Measurements from ENCODE around the gene HOXA13.

DNA sequence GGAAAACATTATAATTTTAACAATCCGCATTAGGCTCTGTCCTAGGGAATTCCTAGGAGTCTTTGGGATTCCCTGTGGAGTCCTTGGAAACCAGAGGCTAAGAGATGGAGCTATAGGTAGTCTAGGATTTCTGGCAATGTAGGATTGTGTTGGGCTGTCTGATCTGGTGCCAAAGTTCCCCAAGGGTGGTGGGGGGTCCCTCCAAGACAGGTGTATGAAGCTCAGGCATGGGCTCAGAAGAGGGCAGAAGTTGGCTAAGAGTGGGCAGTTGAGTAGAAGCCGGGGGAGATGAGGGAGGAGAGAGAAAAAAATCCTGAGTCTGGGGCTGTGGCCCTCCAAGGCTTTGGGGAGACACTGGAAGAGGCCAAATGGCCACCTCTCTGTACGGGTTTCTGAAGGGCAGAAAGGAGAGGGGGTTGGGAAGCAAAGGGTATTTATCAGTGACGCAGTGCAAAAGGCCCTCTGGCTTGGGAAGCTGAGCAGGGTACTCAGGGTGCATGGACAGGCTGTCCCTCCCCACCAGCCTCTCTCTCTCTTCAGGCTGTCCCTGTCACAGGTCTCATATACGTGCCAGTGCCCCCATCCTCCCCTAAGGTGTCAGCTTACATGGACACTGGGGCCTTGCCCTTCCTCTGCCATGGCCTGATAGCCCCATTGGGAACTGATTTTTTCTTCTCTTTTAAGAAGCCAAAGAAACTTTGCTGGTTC lies 53.2 kb downstream of the HOXA13 start:
- TF ChIP-seq, protein P1, sequence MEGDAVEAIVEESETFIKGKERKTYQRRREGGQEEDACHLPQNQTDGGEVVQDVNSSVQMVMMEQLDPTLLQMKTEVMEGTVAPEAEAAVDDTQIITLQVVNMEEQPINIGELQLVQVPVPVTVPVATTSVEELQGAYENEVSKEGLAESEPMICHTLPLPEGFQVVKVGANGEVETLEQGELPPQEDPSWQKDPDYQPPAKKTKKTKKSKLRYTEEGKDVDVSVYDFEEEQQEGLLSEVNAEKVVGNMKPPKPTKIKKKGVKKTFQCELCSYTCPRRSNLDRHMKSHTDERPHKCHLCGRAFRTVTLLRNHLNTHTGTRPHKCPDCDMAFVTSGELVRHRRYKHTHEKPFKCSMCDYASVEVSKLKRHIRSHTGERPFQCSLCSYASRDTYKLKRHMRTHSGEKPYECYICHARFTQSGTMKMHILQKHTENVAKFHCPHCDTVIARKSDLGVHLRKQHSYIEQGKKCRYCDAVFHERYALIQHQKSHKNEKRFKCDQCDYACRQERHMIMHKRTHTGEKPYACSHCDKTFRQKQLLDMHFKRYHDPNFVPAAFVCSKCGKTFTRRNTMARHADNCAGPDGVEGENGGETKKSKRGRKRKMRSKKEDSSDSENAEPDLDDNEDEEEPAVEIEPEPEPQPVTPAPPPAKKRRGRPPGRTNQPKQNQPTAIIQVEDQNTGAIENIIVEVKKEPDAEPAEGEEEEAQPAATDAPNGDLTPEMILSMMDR (IDR thresholded peaks at IDR 0.05; ENCODE audit: poor library complexity, severe bottlenecking): no peak
- no peak for TF ChIP-seq RAD21 (conservative IDR thresholded peaks at IDR 0.05)
- TF ChIP-seq EZH2 (IDR thresholded peaks at IDR 0.05; ENCODE audit: borderline replicate concordance, insufficient read depth, low read length, poor library complexity, severe bottlenecking): no peak
- TF ChIP-seq SMC3 (conservative IDR thresholded peaks at IDR 0.05; ENCODE audit: poor library complexity): no peak
- TF ChIP-seq POLR2AphosphoS5 (IDR thresholded peaks at IDR 0.05): no peak
- TF ChIP-seq, protein P2, sequence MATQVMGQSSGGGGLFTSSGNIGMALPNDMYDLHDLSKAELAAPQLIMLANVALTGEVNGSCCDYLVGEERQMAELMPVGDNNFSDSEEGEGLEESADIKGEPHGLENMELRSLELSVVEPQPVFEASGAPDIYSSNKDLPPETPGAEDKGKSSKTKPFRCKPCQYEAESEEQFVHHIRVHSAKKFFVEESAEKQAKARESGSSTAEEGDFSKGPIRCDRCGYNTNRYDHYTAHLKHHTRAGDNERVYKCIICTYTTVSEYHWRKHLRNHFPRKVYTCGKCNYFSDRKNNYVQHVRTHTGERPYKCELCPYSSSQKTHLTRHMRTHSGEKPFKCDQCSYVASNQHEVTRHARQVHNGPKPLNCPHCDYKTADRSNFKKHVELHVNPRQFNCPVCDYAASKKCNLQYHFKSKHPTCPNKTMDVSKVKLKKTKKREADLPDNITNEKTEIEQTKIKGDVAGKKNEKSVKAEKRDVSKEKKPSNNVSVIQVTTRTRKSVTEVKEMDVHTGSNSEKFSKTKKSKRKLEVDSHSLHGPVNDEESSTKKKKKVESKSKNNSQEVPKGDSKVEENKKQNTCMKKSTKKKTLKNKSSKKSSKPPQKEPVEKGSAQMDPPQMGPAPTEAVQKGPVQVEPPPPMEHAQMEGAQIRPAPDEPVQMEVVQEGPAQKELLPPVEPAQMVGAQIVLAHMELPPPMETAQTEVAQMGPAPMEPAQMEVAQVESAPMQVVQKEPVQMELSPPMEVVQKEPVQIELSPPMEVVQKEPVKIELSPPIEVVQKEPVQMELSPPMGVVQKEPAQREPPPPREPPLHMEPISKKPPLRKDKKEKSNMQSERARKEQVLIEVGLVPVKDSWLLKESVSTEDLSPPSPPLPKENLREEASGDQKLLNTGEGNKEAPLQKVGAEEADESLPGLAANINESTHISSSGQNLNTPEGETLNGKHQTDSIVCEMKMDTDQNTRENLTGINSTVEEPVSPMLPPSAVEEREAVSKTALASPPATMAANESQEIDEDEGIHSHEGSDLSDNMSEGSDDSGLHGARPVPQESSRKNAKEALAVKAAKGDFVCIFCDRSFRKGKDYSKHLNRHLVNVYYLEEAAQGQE (IDR thresholded peaks at IDR 0.05; ENCODE audit: borderline replicate concordance): no peak
- TF ChIP-seq EP300 (conservative IDR thresholded peaks at IDR 0.05; ENCODE audit: poor library complexity, severe bottlenecking): no peak
- no peak for TF ChIP-seq TAF1 (IDR thresholded peaks at IDR 0.05; ENCODE audit: low read depth)
- TF ChIP-seq MXI1 (conservative IDR thresholded peaks at IDR 0.05; ENCODE audit: poor library complexity, severe bottlenecking): no peak

Data from neural cell (in vitro differentiated cells).